SK-N-SH (cell line): ENCODE results near the gene TUSC1. TPM values are rescaled to one million over a fixed set of nuclear protein-coding genes. Genes with fewer than 3 reads are reported as not detected.

ENCODE experiments used
- CTCF ChIA-PET: fragments of 300-600, 350-600 bp; formaldehyde crosslinking; extraction: SDS; loops from one replicate; lab custom pipeline; 2021; lab: Yijun Ruan, JAX
- POLR2A ChIA-PET: fragments of 350-600 bp; sonication (Branson Sonifier 250); formaldehyde crosslinking; extraction: SDS; loops from one replicate; lab custom pipeline; 2020; ENCODE audit warnings: antibody characterized with exemption, inconsistent platforms; lab: Yijun Ruan, JAX
- DNase-seq: peaks from one replicate; pipeline ENCODE4 v3.0.0; 2012
- H2AFZ ChIP-seq: fragments of 200-600 bp; sonication (generic); 2 replicates; pipeline ENCODE4 v1.8.1; 2016; ENCODE audit warnings: antibody characterized with exemption, mild to moderate bottlenecking, low read depth
- H3F3A ChIP-seq: fragments of 200-600 bp; sonication (generic); replicated peaks from 2 replicates; pipeline ENCODE3; 2016; ENCODE audit warnings: antibody characterized with exemption, mild to moderate bottlenecking; ENCODE audit not compliant: insufficient read depth
- H3K27ac ChIP-seq, 2 experiments: fragments of 200-500 bp in 1 of 2; fragments of 200-600 bp in 1 of 2; sonication (Bioruptor generic) in 1 of 2; sonication (generic), shearing (Covaris generic) in 1 of 2; 2 replicates each; pipeline versions ENCODE4 v1.5.1 to v1.6.1; 2014 to 2016; ENCODE audit warnings: low read depth in 2 of 2, inconsistent platforms in 1 of 2, low read length in 1 of 2, mild to moderate bottlenecking in 1 of 2, mixed read lengths in 1 of 2
- H3K27me3 ChIP-seq: fragments of 200-600 bp; sonication (generic), shearing (Covaris generic); 2 replicates; pipeline ENCODE4 v1.6.1; 2016; ENCODE audit warnings: mixed run types; ENCODE audit not compliant: insufficient read depth
- H3K36me3 ChIP-seq, 2 experiments: fragments of 200-500 bp in 1 of 2; fragments of 200-600 bp in 1 of 2; sonication (Bioruptor generic) in 1 of 2; sonication (generic) in 1 of 2; replicated peaks in 1 of 2; 2 replicates each; pipeline versions ENCODE3 to v1.5.1; 2014 to 2016; ENCODE audit warnings: low read length in 1 of 2, mild to moderate bottlenecking in 1 of 2; ENCODE audit not compliant: insufficient read depth in 2 of 2, control insufficient read depth in 1 of 2
- H3K4me1 ChIP-seq, 2 experiments: fragments of 200-500 bp in 1 of 2; fragments of 200-600 bp in 1 of 2; sonication (Bioruptor generic) in 1 of 2; sonication (generic), shearing (Covaris generic) in 1 of 2; 2 replicates each; pipeline versions ENCODE4 v1.5.1 to v1.6.1; 2014 to 2016; ENCODE audit warnings: low read depth in 1 of 2, low read length in 1 of 2, mixed run types in 1 of 2; ENCODE audit not compliant: insufficient read depth in 2 of 2, control insufficient read depth in 1 of 2
- H3K4me2 ChIP-seq: fragments of 200-600 bp; sonication (generic), shearing (Covaris generic); 2 replicates; pipeline ENCODE4 v1.6.1; 2017; ENCODE audit warnings: mixed run types
- H3K4me3 ChIP-seq, 2 experiments: fragments of 200-500 bp in 1 of 2; fragments of 200-600 bp in 1 of 2; sonication (Bioruptor generic) in 1 of 2; sonication (generic), shearing (Covaris generic) in 1 of 2; 2 replicates each; pipeline versions ENCODE4 v1.5.1 to v1.8.1; 2014 to 2016; ENCODE audit warnings: low read depth in 2 of 2, inconsistent platforms in 1 of 2, low read length in 1 of 2, mild to moderate bottlenecking in 1 of 2, mixed read lengths in 1 of 2, moderate library complexity in 1 of 2
- H3K79me2 ChIP-seq: fragments of 200-600 bp; sonication (generic); 2 replicates; pipeline ENCODE4 v1.8.1; 2017; ENCODE audit warnings: mild to moderate bottlenecking; ENCODE audit not compliant: insufficient read depth
- H3K9ac ChIP-seq: fragments of 200-600 bp; sonication (generic); 2 replicates; pipeline ENCODE4 v1.6.1; 2017; ENCODE audit warnings: mixed run types
- H3K9me2 ChIP-seq: fragments of 200-600 bp; sonication (generic); 2 replicates; pipeline ENCODE4 v1.6.1; 2017; ENCODE audit warnings: mixed run types
- H3K9me3 ChIP-seq: fragments of 200-600 bp; sonication (generic); 2 replicates; pipeline ENCODE4 v1.6.1; 2017; ENCODE audit warnings: mixed run types, mild to moderate bottlenecking, moderate library complexity
- H4K20me1 ChIP-seq: fragments of 200-600 bp; sonication (generic); 2 replicates; pipeline ENCODE4 v1.6.1; 2017; ENCODE audit warnings: mild to moderate bottlenecking, mixed run types; ENCODE audit not compliant: insufficient read depth
- CHD2 ChIP-seq: fragments of 150-350 bp; IDR thresholded peaks from 2 replicates; pipeline ENCODE4 v1.6.1; 2018; ENCODE audit warnings: low read length; ENCODE audit not compliant: partially characterized antibody
- FOXJ3 ChIP-seq: sonication (generic); formaldehyde crosslinking; IDR thresholded peaks from 2 replicates; pipeline ENCODE4 v1.5.1; 2020; ENCODE audit warnings: mild to moderate bottlenecking, missing genetic modification reagents
- GABPA ChIP-seq: IDR thresholded peaks from 2 replicates; pipeline ENCODE4 v1.4.0; 2012; ENCODE audit warnings: low read depth, mild to moderate bottlenecking
- MXI1 ChIP-seq: IDR thresholded peaks from 2 replicates; pipeline ENCODE4 v1.6.1; 2012; ENCODE audit warnings: mild to moderate bottlenecking, low read depth, low read length, improper control_type of control experiment
- NFIC ChIP-seq: IDR thresholded peaks from 2 replicates; pipeline ENCODE4 v1.4.0; 2012; ENCODE audit warnings: borderline replicate concordance
- NRF1 ChIP-seq: IDR thresholded peaks from 2 replicates; pipeline ENCODE4 v1.6.1; 2012; ENCODE audit warnings: low read depth, mild to moderate bottlenecking, low read length
- POLR2AphosphoS5 ChIP-seq: IDR thresholded peaks from 2 replicates; pipeline ENCODE4 v1.6.1; 2012; ENCODE audit warnings: low read depth, low read length
- RCOR1 ChIP-seq: fragments of 150-350 bp; IDR thresholded peaks from 2 replicates; pipeline ENCODE4 v1.6.1; 2017; ENCODE audit warnings: antibody characterized with exemption, low read length
- RFX5 ChIP-seq: IDR thresholded peaks from 2 replicates; pipeline ENCODE4 v1.6.1; 2012; ENCODE audit warnings: mild to moderate bottlenecking, improper control_type of control experiment, low read length
- RXRA ChIP-seq: IDR thresholded peaks from 2 replicates; pipeline ENCODE4 v1.4.0; 2012; ENCODE audit warnings: low read depth, mild to moderate bottlenecking, borderline replicate concordance
- SIN3A ChIP-seq: IDR thresholded peaks from 2 replicates; pipeline ENCODE4 v1.6.1; 2012; ENCODE audit warnings: low read depth, mild to moderate bottlenecking, low read length, moderate library complexity, borderline replicate concordance
- SMC3 ChIP-seq: IDR thresholded peaks from 2 replicates; pipeline ENCODE4 v1.6.1; 2012; ENCODE audit warnings: low read depth, low read length, improper control_type of control experiment
- TAF1 ChIP-seq: IDR thresholded peaks from 2 replicates; pipeline ENCODE4 v1.6.1; 2012; ENCODE audit warnings: low read depth, mild to moderate bottlenecking, low read length, moderate library complexity, borderline replicate concordance
- TEAD4 ChIP-seq: IDR thresholded peaks from 2 replicates; pipeline ENCODE4 v1.4.0; 2012; ENCODE audit warnings: mild to moderate bottlenecking, borderline replicate concordance; ENCODE audit not compliant: insufficient read depth
- YY1 ChIP-seq: IDR thresholded peaks from 2 replicates; pipeline ENCODE4 v1.4.0; 2012; ENCODE audit warnings: low read depth, mild to moderate bottlenecking
- WGBS: methylation state at CpG from one replicate; pipeline ENCODE4 v1.1.6; 2017; ENCODE audit warnings: low lambda C conversion rate; 5-methylcytosine and 5-hydroxymethylcytosine counted together
- polyA plus RNA-seq, 3 experiments: library from polyadenylated mRNA; depleted of rRNA; stranded (reverse); fragments of >200 nt; gene quantifications; 2 replicates each; pipeline ENCODE4 v1.2.3, GENCODE V29; 2012
- TF ChIP-seq, protein P1 (sequence below): fragments of 150-350 bp; IDR thresholded peaks from 2 replicates; pipeline ENCODE4 v1.6.1; 2017; ENCODE audit warnings: antibody characterized with exemption, low read length, low read depth, borderline replicate concordance
- TF ChIP-seq, protein P2 (sequence below): IDR thresholded peaks from 2 replicates; pipeline ENCODE4 v1.4.0; 2012; ENCODE audit warnings: low read depth
- TF ChIP-seq, protein P3 (sequence below): fragments of 200-600 bp; sonication (generic); IDR thresholded peaks from 2 replicates; pipeline ENCODE4 v1.6.1; 2017; ENCODE audit warnings: antibody characterized with exemption, mild to moderate bottlenecking, moderate library complexity
- TF ChIP-seq, protein P4 (sequence below): IDR thresholded peaks from 2 replicates; pipeline ENCODE4; 2012
- TF ChIP-seq, protein P5 (sequence below): IDR thresholded peaks from 2 replicates; pipeline ENCODE4 v1.4.0; 2012; ENCODE audit warnings: low read depth, borderline replicate concordance

The TUSC1 gene
- polyA plus RNA-seq, 1 of the 3 experiments (the other 2 are of a cell fraction) = 9.1 TPM

DNA sequence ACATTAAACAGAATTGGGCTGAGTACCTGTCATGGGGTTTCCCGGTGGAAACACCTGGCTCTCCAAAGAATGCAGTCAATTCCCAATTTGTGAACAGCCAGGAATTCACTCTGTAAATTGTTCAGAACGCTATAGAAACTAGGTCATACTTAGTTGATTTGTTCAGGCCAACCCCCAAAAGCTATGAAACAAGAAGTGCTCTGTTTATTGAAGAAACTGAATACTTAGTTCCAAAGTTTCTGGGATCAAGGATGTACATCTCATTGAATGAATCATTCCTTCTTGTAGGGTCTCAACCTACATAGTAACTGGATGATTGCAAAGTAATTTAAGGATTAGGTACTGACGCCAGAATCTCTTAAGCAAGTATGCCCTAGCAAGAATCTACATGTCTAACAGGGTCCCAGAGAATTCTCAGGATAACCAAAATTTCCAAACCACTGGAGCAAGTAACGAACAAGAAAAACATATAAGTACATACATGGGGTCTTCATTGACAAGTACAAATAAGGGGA lies 659 bp upstream of the TUSC1 start:
- ChIA-PET CTCF (interaction anchor here (1.0 to 2.0 kb wide), 2 partner anchors 15 to 21 kb away, joined by 3 to 5 read pairs; no protein-coding TSS in a partner anchor), POLR2A (no interaction called here)
- peak overlapping the region; percentile 85 to 89; a peak in 3 of 4 replicates for H3K27ac ChIP-seq
- H2AFZ ChIP-seq = peak overlapping the region; percentile 77
- no peaks in the 10 kb centered on the region for H3K36me3 ChIP-seq
- H3K9ac ChIP-seq = peak overlapping the region; percentile 95
- peak overlapping the region; percentile 92 for H3K4me2 ChIP-seq
- H3K79me2 ChIP-seq = 0 out of 2 replicates have a peak, but pooled peaks cover 5% of the 10 kb centered on the region
- TF ChIP-seq MXI1 (no peak), RFX5 (no peak), TAF1 (no peak), NFIC (no peak), NRF1 (no peak), CHD2 (no peak), RXRA (no peak), FOXJ3 (CRISPR knock-in tag) (no peak), GABPA (no peak), YY1 (no peak), TEAD4 (no peak)
- TF ChIP-seq, protein P1, sequence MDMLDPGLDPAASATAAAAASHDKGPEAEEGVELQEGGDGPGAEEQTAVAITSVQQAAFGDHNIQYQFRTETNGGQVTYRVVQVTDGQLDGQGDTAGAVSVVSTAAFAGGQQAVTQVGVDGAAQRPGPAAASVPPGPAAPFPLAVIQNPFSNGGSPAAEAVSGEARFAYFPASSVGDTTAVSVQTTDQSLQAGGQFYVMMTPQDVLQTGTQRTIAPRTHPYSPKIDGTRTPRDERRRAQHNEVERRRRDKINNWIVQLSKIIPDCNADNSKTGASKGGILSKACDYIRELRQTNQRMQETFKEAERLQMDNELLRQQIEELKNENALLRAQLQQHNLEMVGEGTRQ = no peak
- 89% methylated on average over 4 of the region's 4 CpGs for WGBS
- no peaks in the 10 kb centered on the region for H4K20me1 ChIP-seq
- peak overlapping the region; percentile 68 to 71 for H3K4me3 ChIP-seq
- H3K27me3 ChIP-seq = no peaks in the 10 kb centered on the region
- no peak for DNase-seq
- H3K9me3 ChIP-seq = no peaks in the 10 kb centered on the region
- H3K4me1 ChIP-seq = peaks cover 5% of the 10 kb centered on the region in 2 experiments; a peak in 3 of 4 replicates
- no peaks in the 10 kb centered on the region for H3K9me2 ChIP-seq
- H3F3A ChIP-seq = peaks cover 23% of the 10 kb centered on the region

DNA sequence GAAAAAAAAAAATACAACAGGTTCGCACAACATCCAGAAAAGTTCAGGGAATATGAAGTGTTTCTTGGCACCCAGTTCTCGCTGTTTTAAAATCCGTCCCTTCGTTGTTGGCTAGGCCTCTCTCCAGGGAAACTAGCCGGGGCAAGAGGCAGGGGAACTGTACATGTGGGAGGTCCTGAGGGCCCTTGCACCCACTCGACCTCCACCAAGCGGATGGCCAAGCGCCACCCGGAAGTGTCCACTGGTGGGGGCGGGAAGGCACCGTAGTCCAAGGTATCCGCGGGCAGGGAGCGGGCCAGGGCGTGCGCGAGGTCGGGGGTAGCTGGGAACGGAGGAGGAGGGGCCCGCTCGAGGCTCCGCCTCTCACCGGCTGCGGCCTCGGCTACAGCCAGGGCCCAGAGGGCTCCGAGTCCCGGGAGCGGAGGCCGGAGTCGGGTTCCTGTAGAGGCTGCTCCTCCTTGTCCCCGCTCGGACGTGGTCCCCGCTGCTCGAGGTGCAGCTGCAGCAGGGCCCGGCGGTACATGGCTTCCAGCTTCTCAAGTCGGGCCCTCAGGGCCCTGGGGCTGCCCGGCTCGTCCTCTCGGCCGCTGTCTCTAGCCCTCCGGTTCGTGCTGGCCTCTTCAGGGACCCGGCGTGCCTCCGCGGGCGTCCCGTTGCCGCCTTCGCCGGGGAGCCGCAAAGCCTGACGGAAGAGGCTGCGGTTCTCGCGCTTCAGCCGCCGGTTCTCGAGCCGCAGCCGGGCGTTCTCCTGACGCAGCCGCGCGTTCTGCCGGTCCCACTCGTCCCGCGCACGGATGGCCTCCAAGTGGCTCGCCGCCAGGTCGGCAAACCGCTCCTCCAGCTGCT lies 720 bp downstream of the TUSC1 start:
- POLR2A ChIA-PET = interaction anchor here (0.8 kb wide), 1 partner anchor 43 kb away, joined by 3 read pairs; no protein-coding TSS in a partner anchor
- CTCF ChIA-PET = interaction anchor here (0.6 to 2.0 kb wide), 5 partner anchors 11 to 223 kb away, joined by 3 to 5 read pairs (median 3); no protein-coding TSS in a partner anchor
- 0 out of 2 replicates have a peak, but pooled peaks cover 5% of the 10 kb centered on the region for H3K79me2 ChIP-seq
- H3K4me3 ChIP-seq = peak overlapping the region; percentile 68 to 71
- H3K4me2 ChIP-seq = peak overlapping the region; percentile 92
- peak overlapping the region; percentile 50 for H2AFZ ChIP-seq
- no peaks in the 10 kb centered on the region for H3K27me3 ChIP-seq
- H3K27ac ChIP-seq = peak overlapping the region; percentile 85 to 89
- no peaks in the 10 kb centered on the region for H3K9me3 ChIP-seq
- DNase-seq = peak; percentile 87
- H3K36me3 ChIP-seq = no peaks in the 10 kb centered on the region
- H3F3A ChIP-seq = peaks cover 23% of the 10 kb centered on the region
- peaks cover 5% of the 10 kb centered on the region in 2 experiments; a peak in 3 of 4 replicates for H3K4me1 ChIP-seq
- H3K9ac ChIP-seq = peak overlapping the region; percentile 95
- no peaks in the 10 kb centered on the region for H3K9me2 ChIP-seq
- H4K20me1 ChIP-seq = no peaks in the 10 kb centered on the region
- 27% methylated on average over 11 of the region's 77 CpGs for WGBS
- peak; percentile 69 for TF ChIP-seq GABPA
- TF ChIP-seq RCOR1 = no peak
- TF ChIP-seq, protein P2, sequence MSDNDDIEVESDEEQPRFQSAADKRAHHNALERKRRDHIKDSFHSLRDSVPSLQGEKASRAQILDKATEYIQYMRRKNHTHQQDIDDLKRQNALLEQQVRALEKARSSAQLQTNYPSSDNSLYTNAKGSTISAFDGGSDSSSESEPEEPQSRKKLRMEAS = peak; percentile 85
- TF ChIP-seq SIN3A = no peak
- TF ChIP-seq, protein P3, sequence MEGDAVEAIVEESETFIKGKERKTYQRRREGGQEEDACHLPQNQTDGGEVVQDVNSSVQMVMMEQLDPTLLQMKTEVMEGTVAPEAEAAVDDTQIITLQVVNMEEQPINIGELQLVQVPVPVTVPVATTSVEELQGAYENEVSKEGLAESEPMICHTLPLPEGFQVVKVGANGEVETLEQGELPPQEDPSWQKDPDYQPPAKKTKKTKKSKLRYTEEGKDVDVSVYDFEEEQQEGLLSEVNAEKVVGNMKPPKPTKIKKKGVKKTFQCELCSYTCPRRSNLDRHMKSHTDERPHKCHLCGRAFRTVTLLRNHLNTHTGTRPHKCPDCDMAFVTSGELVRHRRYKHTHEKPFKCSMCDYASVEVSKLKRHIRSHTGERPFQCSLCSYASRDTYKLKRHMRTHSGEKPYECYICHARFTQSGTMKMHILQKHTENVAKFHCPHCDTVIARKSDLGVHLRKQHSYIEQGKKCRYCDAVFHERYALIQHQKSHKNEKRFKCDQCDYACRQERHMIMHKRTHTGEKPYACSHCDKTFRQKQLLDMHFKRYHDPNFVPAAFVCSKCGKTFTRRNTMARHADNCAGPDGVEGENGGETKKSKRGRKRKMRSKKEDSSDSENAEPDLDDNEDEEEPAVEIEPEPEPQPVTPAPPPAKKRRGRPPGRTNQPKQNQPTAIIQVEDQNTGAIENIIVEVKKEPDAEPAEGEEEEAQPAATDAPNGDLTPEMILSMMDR = no peak
- peak; percentile 42 for TF ChIP-seq NRF1
- TF ChIP-seq, protein P4, sequence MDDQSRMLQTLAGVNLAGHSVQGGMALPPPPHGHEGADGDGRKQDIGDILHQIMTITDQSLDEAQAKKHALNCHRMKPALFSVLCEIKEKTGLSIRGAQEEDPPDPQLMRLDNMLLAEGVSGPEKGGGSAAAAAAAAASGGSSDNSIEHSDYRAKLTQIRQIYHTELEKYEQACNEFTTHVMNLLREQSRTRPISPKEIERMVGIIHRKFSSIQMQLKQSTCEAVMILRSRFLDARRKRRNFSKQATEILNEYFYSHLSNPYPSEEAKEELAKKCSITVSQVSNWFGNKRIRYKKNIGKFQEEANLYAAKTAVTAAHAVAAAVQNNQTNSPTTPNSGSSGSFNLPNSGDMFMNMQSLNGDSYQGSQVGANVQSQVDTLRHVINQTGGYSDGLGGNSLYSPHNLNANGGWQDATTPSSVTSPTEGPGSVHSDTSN = no peak
- peak; percentile 11 for TF ChIP-seq CHD2
- TF ChIP-seq POLR2AphosphoS5 = peak; percentile 90
- TF ChIP-seq, protein P5, sequence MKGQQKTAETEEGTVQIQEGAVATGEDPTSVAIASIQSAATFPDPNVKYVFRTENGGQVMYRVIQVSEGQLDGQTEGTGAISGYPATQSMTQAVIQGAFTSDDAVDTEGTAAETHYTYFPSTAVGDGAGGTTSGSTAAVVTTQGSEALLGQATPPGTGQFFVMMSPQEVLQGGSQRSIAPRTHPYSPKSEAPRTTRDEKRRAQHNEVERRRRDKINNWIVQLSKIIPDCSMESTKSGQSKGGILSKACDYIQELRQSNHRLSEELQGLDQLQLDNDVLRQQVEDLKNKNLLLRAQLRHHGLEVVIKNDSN = no peak
- 0 out of 2 replicates have a peak, but pooled peaks have one; percentile 0 for TF ChIP-seq SMC3
- TF ChIP-seq TAF1 = no peak; the same call in 1 of the 2 replicates
